Naive thymus-derived CD4-positive, alpha-beta T cell (primary cell): ENCODE results near the gene BMPR2. TPM values are rescaled to one million over a fixed set of nuclear protein-coding genes. Genes with fewer than 3 reads are reported as not detected.

Source experiments
- ATAC-seq: fragments of 150-1000 bp; cut with Tn5 transposase; 2 replicates; pipeline ENCODE4 v1.10.0; 2021; ENCODE audit warnings: mild to moderate bottlenecking, moderate library complexity
- CTCF ChIA-PET: fragments of 350-600 bp; sonication (Branson Sonifier 250); formaldehyde crosslinking; loops from one replicate; lab custom pipeline; 2021; ENCODE audit warnings: antibody characterized with exemption; lab: Charles Lee
- POLR2A ChIA-PET: fragments of 350-600 bp; sonication (Branson Sonifier 250); formaldehyde crosslinking; loops from one replicate; lab custom pipeline; 2021; ENCODE audit warnings: antibody characterized with exemption, inconsistent platforms; lab: Charles Lee
- DNase-seq, 9 donors: peaks; one replicate each; pipeline versions ENCODE4 v3.0.0 to v3.0.0-alpha.2; 2020 to 2022; ENCODE audit warnings: mixed read lengths in 1 of 9
- H3K27ac ChIP-seq: one replicate; pipeline ENCODE4 v1.7.0; 2013; ENCODE audit warnings: mild to moderate bottlenecking, low read depth, low read length, moderate library complexity
- H3K27me3 ChIP-seq, 2 donors: one replicate each; pipeline ENCODE4 v1.7.0; 2013; ENCODE audit warnings: low read length in 2 of 2, mild to moderate bottlenecking in 2 of 2, moderate library complexity in 2 of 2; ENCODE audit not compliant: control insufficient read depth in 2 of 2, insufficient read depth in 2 of 2
- H3K36me3 ChIP-seq, 3 experiments: 1 replicate in 2 of 3; 2 replicates in 1 of 3; pipeline ENCODE4 v1.7.0; 2013; ENCODE audit warnings: low read length in 3 of 3, mild to moderate bottlenecking in 3 of 3, moderate library complexity in 1 of 3; ENCODE audit not compliant: insufficient read depth in 3 of 3, control insufficient read depth in 2 of 3
- H3K4me1 ChIP-seq, 2 donors: one replicate each; pipeline ENCODE4 v1.7.0; 2013; ENCODE audit warnings: low read length in 2 of 2, mild to moderate bottlenecking in 2 of 2, moderate library complexity in 1 of 2; ENCODE audit not compliant: control insufficient read depth in 2 of 2, insufficient read depth in 2 of 2
- H3K4me3 ChIP-seq: 2 replicates; pipeline ENCODE4 v1.7.0; 2013; ENCODE audit warnings: mild to moderate bottlenecking, low read length
- H3K9me3 ChIP-seq, 3 experiments: 1 replicate in 2 of 3; 2 replicates in 1 of 3; pipeline ENCODE4 v1.7.0; 2013; ENCODE audit warnings: low read length in 3 of 3; ENCODE audit not compliant: control insufficient read depth in 2 of 3
- H3K27ac Mint-ChIP-seq, 9 donors: one replicate each; pipeline ENCODE4 v1.8.0; 2020 to 2022; ENCODE audit warnings: mixed read lengths in 9 of 9, mild to moderate bottlenecking in 8 of 9, moderate library complexity in 5 of 9, inconsistent platforms in 2 of 9
- H3K27me3 Mint-ChIP-seq, 5 donors: one replicate each; pipeline ENCODE4 v1.8.0; 2021 to 2022; ENCODE audit warnings: mixed read lengths in 5 of 5, mild to moderate bottlenecking in 1 of 5
- H3K36me3 Mint-ChIP-seq, 5 donors: one replicate each; pipeline ENCODE4 v1.8.0; 2020 to 2022; ENCODE audit warnings: mixed read lengths in 5 of 5, mild to moderate bottlenecking in 3 of 5, inconsistent platforms in 1 of 5
- H3K4me1 Mint-ChIP-seq, 7 donors: one replicate each; pipeline ENCODE4 v1.8.0; 2020 to 2022; ENCODE audit warnings: mixed read lengths in 7 of 7, mild to moderate bottlenecking in 3 of 7, inconsistent platforms in 1 of 7
- H3K4me3 Mint-ChIP-seq, 10 donors: one replicate each; pipeline ENCODE4 v1.8.0; 2020 to 2022; ENCODE audit warnings: mild to moderate bottlenecking in 10 of 10, mixed read lengths in 10 of 10, moderate library complexity in 6 of 10, inconsistent platforms in 2 of 10
- H3K9me3 Mint-ChIP-seq, 11 donors: one replicate each; pipeline ENCODE4 v1.8.0; 2020 to 2022; ENCODE audit warnings: mixed read lengths in 11 of 11, mild to moderate bottlenecking in 4 of 11, inconsistent platforms in 1 of 11, moderate library complexity in 1 of 11
- intact Hi-C, 2 donors: fragments of 100-400 bp; cut with micrococcal nuclease; formaldehyde crosslinking; loops; one replicate each; pipeline ENCODE4 v1.15.1; 2023
- polyA plus RNA-seq, 2 donors: library from polyadenylated mRNA; unstranded; fragments of 300-500 nt; fragmentation: Illumina TruSeq; gene quantifications; one replicate each; pipeline ENCODE4 v1.2.3, GENCODE V29; 2021
- total RNA-seq, 6 experiments: library from RNA in 5 of 6; stranded (reverse) in 5 of 6; gene quantifications; 1 replicate in 5 of 6; 2 replicates in 1 of 6; pipeline ENCODE4 v1.2.3 and lab custom pipeline; 2021 to 2026

Gene BMPR2
- total and polyA plus RNA-seq, 7 experiments from 2014 or later = 4.6 to 33.1 (median 13.3) TPM

GRCh38 chr2:202405798-202406197, 29.7 kb downstream of the BMPR2 start:
- Histone ChIP-seq H3K4me3 (no peak overlapping the region), H3K36me3 (no peaks in the 10 kb centered on the region), H3K27ac (no peak overlapping the region), H3K9me3 (no peaks in the 10 kb centered on the region), H3K27me3 (no peaks in the 10 kb centered on the region), H3K4me1 (no peaks in the 10 kb centered on the region)
- ChIA-PET POLR2A (no interaction called here), CTCF (no interaction called here)
- H3K4me1 Mint-ChIP-seq = peaks cover 0 to 11% (median 3%) of the 10 kb centered on the region in 7 donors
- intact Hi-C loops = no loop called here
- H3K27ac Mint-ChIP-seq = no peak overlapping the region
- DNase-seq = no peak
- peaks cover 0 to 2% (median 0%) of the 10 kb centered on the region in 11 donors for H3K9me3 Mint-ChIP-seq
- H3K4me3 Mint-ChIP-seq = no peak overlapping the region
- H3K36me3 Mint-ChIP-seq = peaks cover 0 to 7% (median 0%) of the 10 kb centered on the region in 5 donors
- H3K27me3 Mint-ChIP-seq = no peaks in the 10 kb centered on the region
- ATAC-seq = no peak

GRCh38 chr2:202406445-202406978, 30.4 kb downstream of the BMPR2 start:
- ATAC-seq (no peak), DNase-seq (no peak)
- H3K9me3 Mint-ChIP-seq = peaks cover 0 to 2% (median 0%) of the 10 kb centered on the region in 11 donors
- H3K27ac Mint-ChIP-seq = no peak overlapping the region
- H3K4me3 Mint-ChIP-seq = no peak overlapping the region
- no peak overlapping the region for H3K27ac ChIP-seq
- no peaks in the 10 kb centered on the region for H3K36me3 ChIP-seq
- intact Hi-C loops = no loop called here
- no peaks in the 10 kb centered on the region for H3K27me3 ChIP-seq
- peaks cover 0 to 15% (median 3%) of the 10 kb centered on the region in 7 donors for H3K4me1 Mint-ChIP-seq
- ChIA-PET CTCF (no interaction called here), POLR2A (no interaction called here)
- H3K9me3 ChIP-seq = no peaks in the 10 kb centered on the region
- no peaks in the 10 kb centered on the region for H3K4me1 ChIP-seq
- H3K36me3 Mint-ChIP-seq = peaks cover 0 to 7% (median 0%) of the 10 kb centered on the region in 5 donors
- H3K4me3 ChIP-seq = no peak overlapping the region
- H3K27me3 Mint-ChIP-seq = no peaks in the 10 kb centered on the region

- no peak for ATAC-seq
- no peak overlapping the region for H3K4me3 Mint-ChIP-seq
- DNase-seq = no peak
- Histone ChIP-seq H3K27ac (no peak overlapping the region), H3K4me3 (no peak overlapping the region), H3K36me3 (no peaks in the 10 kb centered on the region), H3K4me1 (no peaks in the 10 kb centered on the region), H3K9me3 (no peaks in the 10 kb centered on the region), H3K27me3 (no peaks in the 10 kb centered on the region)
- POLR2A ChIA-PET = no interaction called here
- H3K36me3 Mint-ChIP-seq = peaks cover 0 to 8% (median 0%) of the 10 kb centered on the region in 5 donors
- CTCF ChIA-PET = no interaction called here
- peaks cover 0 to 2% (median 0%) of the 10 kb centered on the region in 11 donors for H3K9me3 Mint-ChIP-seq
- intact Hi-C loops = no loop called here
- no peaks in the 10 kb centered on the region for H3K27me3 Mint-ChIP-seq
- H3K4me1 Mint-ChIP-seq = peaks cover 0 to 22% (median 4%) of the 10 kb centered on the region in 7 donors
- no peak overlapping the region for H3K27ac Mint-ChIP-seq
Measured at GRCh38 chr2:202408546-202409140, 32.5 kb downstream of the BMPR2 start.

GRCh38 chr2:202410092-202410491, 34.0 kb downstream of the BMPR2 start:
- POLR2A ChIA-PET = no interaction called here
- ATAC-seq = no peak
- H3K9me3 Mint-ChIP-seq = peaks cover 0 to 2% (median 0%) of the 10 kb centered on the region in 11 donors

GRCh38 chr2:202411097-202411496, 35.0 kb downstream of the BMPR2 start:
- no peak for ATAC-seq
- peaks cover 0 to 29% (median 6%) of the 10 kb centered on the region in 7 donors for H3K4me1 Mint-ChIP-seq

More at GRCh38 chr2:202410092-202410491, 34.0 kb downstream of the BMPR2 start:
- Histone ChIP-seq H3K36me3 (no peaks in the 10 kb centered on the region), H3K9me3 (no peaks in the 10 kb centered on the region), H3K4me1 (no peaks in the 10 kb centered on the region), H3K27me3 (no peaks in the 10 kb centered on the region), H3K27ac (no peak overlapping the region), H3K4me3 (no peak overlapping the region)
- intact Hi-C loops = no loop called here
- CTCF ChIA-PET = no interaction called here
- Mint-ChIP-seq H3K4me3 (no peak overlapping the region), H3K27me3 (no peaks in the 10 kb centered on the region), H3K4me1 (peaks cover 0 to 22% (median 0%) of the 10 kb centered on the region in 7 donors), H3K36me3 (peaks cover 0 to 8% (median 0%) of the 10 kb centered on the region in 5 donors), H3K27ac (no peak overlapping the region)
- no peak for DNase-seq

GRCh38 chr2:202418027-202418426, 41.9 kb downstream of the BMPR2 start:
- Histone ChIP-seq H3K4me3 (no peak overlapping the region), H3K27ac (no peak overlapping the region), H3K27me3 (no peaks in the 10 kb centered on the region), H3K4me1 (no peaks in the 10 kb centered on the region), H3K36me3 (no peaks in the 10 kb centered on the region), H3K9me3 (no peaks in the 10 kb centered on the region)
- DNase-seq (no peak), ATAC-seq (no peak)
- Mint-ChIP-seq H3K36me3 (peaks cover 0 to 9% (median 4%) of the 10 kb centered on the region in 5 donors), H3K27ac (no peak overlapping the region), H3K4me3 (no peak overlapping the region), H3K4me1 (peaks cover 0 to 14% (median 8%) of the 10 kb centered on the region in 7 donors), H3K9me3 (no peaks in the 10 kb centered on the region), H3K27me3 (no peaks in the 10 kb centered on the region)
- ChIA-PET CTCF (no interaction called here), POLR2A (no interaction called here)
- intact Hi-C loops = no loop called here

More at GRCh38 chr2:202411097-202411496, 35.0 kb downstream of the BMPR2 start:
- Mint-ChIP-seq H3K36me3 (peaks cover 0 to 12% (median 5%) of the 10 kb centered on the region in 5 donors), H3K4me3 (no peak overlapping the region), H3K9me3 (peaks cover 0 to 2% (median 0%) of the 10 kb centered on the region in 11 donors), H3K27me3 (no peaks in the 10 kb centered on the region), H3K27ac (peak overlapping the region in 1 of 9 donors; percentile 4)
- CTCF ChIA-PET = no interaction called here
- intact Hi-C loops = no loop called here
- POLR2A ChIA-PET = no interaction called here
- H3K4me3 ChIP-seq = no peak overlapping the region
- H3K4me1 ChIP-seq = no peaks in the 10 kb centered on the region
- no peaks in the 10 kb centered on the region for H3K36me3 ChIP-seq
- H3K9me3 ChIP-seq = no peaks in the 10 kb centered on the region
- H3K27me3 ChIP-seq = no peaks in the 10 kb centered on the region
- no peak for DNase-seq
- H3K27ac ChIP-seq = no peak overlapping the region

GRCh38 chr2:202418511-202418910, 42.4 kb downstream of the BMPR2 start:
- ChIA-PET POLR2A (no interaction called here), CTCF (no interaction called here)
- Histone ChIP-seq H3K4me3 (no peak overlapping the region), H3K27me3 (no peaks in the 10 kb centered on the region), H3K4me1 (no peaks in the 10 kb centered on the region), H3K36me3 (no peaks in the 10 kb centered on the region), H3K9me3 (no peaks in the 10 kb centered on the region), H3K27ac (no peak overlapping the region)
- H3K27me3 Mint-ChIP-seq = no peaks in the 10 kb centered on the region
- intact Hi-C loops = no loop called here
- ATAC-seq = no peak
- peaks cover 0 to 14% (median 7%) of the 10 kb centered on the region in 7 donors for H3K4me1 Mint-ChIP-seq
- no peak for DNase-seq
- H3K9me3 Mint-ChIP-seq = no peaks in the 10 kb centered on the region
- peak overlapping the region in 1 of 9 donors; percentile 22 for H3K27ac Mint-ChIP-seq
- H3K4me3 Mint-ChIP-seq = no peak overlapping the region
- H3K36me3 Mint-ChIP-seq = peaks cover 0 to 9% (median 4%) of the 10 kb centered on the region in 5 donors
